Ectodermal cell (in vitro differentiated cells): ENCODE results near the gene CCL15.

Experiments used
- H3K27ac ChIP-seq: 2 replicates; pipeline ENCODE4 v1.7.0; 2013; ENCODE audit warnings: mild to moderate bottlenecking, low read depth, low read length; ENCODE audit not compliant: insufficient read depth, poor library complexity, severe bottlenecking
- H3K27me3 ChIP-seq: 2 replicates; pipeline ENCODE4 v1.7.0; 2013; ENCODE audit warnings: mild to moderate bottlenecking, low read length; ENCODE audit not compliant: insufficient read depth, control insufficient read depth, poor library complexity, severe bottlenecking
- H3K36me3 ChIP-seq: one replicate; pipeline ENCODE4 v1.7.0; 2013; ENCODE audit warnings: low read length; ENCODE audit not compliant: control insufficient read depth, insufficient read depth
- H3K4me1 ChIP-seq: one replicate; pipeline ENCODE4 v1.7.0; 2013; ENCODE audit warnings: low read length; ENCODE audit not compliant: control insufficient read depth, insufficient read depth
- H3K4me3 ChIP-seq: 2 replicates; pipeline ENCODE4 v1.7.0; 2013; ENCODE audit warnings: low read depth, low read length, control low read depth; ENCODE audit not compliant: insufficient read depth
- H3K9me3 ChIP-seq: 2 replicates; pipeline ENCODE4 v1.7.0; 2013; ENCODE audit warnings: mild to moderate bottlenecking, low read length, moderate library complexity; ENCODE audit not compliant: control insufficient read depth
- WGBS, 2 experiments: methylation state at CpG; one replicate each; pipeline ENCODE4 v1.1.7; 2013; ENCODE audit warnings: missing lambda C conversion rate in 2 of 2; 5-methylcytosine and 5-hydroxymethylcytosine counted together

The CCL15 gene

DNA sequence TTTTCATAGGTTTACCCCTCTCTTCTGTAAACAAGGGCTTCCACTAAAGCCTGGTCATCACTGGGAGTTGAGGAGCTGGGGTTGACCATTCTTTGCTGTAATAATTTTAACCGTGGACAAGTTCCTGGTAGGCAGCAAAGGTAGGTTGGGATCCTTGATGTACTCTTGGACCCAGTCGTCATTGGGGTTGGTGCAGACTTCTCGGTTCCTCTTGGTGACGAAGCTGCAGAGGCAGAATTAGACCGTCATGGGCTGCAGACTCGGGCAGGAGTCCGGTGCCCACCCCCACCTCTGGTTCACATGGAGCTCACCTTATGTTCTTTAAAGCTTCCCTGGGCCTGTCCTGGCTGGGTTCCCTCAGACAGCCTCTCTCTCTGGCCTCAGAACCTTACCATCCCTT, 23.8 kb downstream of the CCL15 start:
- H3K27me3 ChIP-seq, result no peaks in the 10 kb centered on the region
- no peaks in the 10 kb centered on the region for H3K4me1 ChIP-seq
- no peak overlapping the region for H3K4me3 ChIP-seq
- H3K27ac ChIP-seq, result no peak overlapping the region
- H3K9me3 ChIP-seq, result no peaks in the 10 kb centered on the region
- no peaks in the 10 kb centered on the region for H3K36me3 ChIP-seq
- 91 to 92% methylated on average over 7 of the region's 7 CpGs for WGBS, 2 experiments

DNA sequence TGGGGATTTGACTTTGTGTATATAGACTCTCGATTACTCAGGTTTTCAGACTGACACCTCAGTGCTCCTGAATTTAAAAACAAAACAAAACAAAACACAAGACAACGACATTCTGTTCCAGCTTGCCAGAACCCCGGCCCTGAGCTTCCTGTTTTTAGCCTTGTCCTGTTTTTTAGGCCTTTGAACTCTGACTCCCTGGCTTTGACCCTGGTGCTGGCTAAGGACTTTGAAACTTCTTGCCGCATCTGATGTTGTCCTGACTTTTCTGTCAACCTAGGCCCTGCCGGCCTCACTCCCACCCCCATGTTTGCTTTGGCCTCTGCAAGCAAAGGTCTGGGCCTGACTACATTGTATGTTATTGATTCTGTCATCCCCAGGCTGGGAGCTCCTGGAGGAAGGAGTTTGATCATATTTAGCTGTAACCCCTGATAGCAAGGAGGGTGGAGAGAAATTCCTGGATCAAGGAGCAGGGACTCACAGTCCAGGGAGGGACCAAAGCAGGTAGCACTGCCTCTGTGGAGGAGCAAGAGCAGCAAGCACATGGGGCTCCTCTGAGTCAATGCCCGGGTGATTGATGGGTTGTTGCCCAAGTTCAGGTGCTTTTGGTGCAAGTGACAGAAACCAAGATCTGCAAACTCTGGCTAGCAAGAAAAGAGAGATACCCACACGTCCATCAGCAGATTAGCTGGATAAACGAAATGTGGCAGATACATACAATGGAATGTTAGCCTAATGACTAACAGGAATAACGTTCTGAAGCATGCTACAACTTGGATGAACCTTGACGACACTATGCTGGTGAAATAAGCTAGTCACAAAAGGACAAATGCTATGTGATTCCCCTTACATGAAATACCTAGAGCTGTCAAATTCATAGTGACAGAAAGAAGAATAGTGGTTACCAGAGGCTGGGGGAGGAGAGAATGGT, 27.8 kb downstream of the CCL15 start:
- H3K27ac ChIP-seq, result no peak overlapping the region
- H3K4me3 ChIP-seq, result no peak overlapping the region
- no peaks in the 10 kb centered on the region for H3K4me1 ChIP-seq
- H3K27me3 ChIP-seq, result no peaks in the 10 kb centered on the region
- WGBS, 2 experiments, result 89 to 93% methylated on average over 10 of the region's 10 CpGs
- H3K9me3 ChIP-seq, result no peaks in the 10 kb centered on the region
- H3K36me3 ChIP-seq, result no peaks in the 10 kb centered on the region

DNA sequence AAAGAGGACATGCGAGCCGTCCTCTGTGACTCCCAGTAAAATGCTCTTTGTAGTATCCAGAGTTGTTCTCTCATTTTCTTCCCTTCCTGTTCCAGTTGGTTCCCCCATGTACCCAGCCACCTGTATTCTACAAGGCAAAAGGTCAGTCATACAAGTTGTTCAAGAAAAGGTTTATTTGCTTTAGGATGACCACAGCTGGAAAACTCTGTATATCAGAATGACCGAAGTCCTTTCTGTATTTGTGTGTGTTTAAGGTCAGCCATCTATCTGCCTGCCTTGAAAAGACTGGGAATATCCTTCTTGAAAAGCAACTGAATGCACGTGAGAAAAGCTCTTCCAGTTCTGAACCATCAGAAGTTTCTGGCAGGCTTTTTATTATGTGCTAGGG, 28.4 kb downstream of the CCL15 start:
- no peaks in the 10 kb centered on the region for H3K27me3 ChIP-seq
- H3K9me3 ChIP-seq, result no peaks in the 10 kb centered on the region
- no peak overlapping the region for H3K4me3 ChIP-seq
- H3K36me3 ChIP-seq, result no peaks in the 10 kb centered on the region
- WGBS, 2 experiments, result 91 to 94% methylated on average over 4 of the region's 4 CpGs
- H3K27ac ChIP-seq, result no peak overlapping the region
- no peaks in the 10 kb centered on the region for H3K4me1 ChIP-seq

DNA sequence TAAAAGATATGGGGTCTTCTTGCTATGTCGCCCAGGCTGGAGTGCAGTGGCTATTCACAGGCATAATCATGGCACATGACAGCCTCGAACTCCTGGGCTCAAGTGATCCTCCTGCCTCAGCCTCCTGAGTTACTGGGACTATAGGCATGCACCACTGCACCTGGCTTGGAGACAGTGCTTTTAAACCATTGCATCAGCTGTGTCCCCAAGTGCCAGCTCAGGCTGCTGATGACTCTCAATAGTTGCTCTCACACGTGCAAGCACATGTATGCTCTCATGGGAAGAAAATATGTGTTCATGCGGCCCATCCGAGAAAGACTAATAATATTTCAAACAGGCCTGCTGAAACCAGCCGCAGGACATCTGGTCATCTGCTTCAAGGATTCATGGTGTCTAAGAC, 28.8 kb downstream of the CCL15 start:
- no peak overlapping the region for H3K4me3 ChIP-seq
- H3K27ac ChIP-seq, result no peak overlapping the region
- no peaks in the 10 kb centered on the region for H3K36me3 ChIP-seq
- no peaks in the 10 kb centered on the region for H3K4me1 ChIP-seq
- no peaks in the 10 kb centered on the region for H3K9me3 ChIP-seq
- WGBS, 2 experiments, result 94 to 95% methylated on average over 6 of the region's 6 CpGs
- H3K27me3 ChIP-seq, result no peaks in the 10 kb centered on the region

DNA sequence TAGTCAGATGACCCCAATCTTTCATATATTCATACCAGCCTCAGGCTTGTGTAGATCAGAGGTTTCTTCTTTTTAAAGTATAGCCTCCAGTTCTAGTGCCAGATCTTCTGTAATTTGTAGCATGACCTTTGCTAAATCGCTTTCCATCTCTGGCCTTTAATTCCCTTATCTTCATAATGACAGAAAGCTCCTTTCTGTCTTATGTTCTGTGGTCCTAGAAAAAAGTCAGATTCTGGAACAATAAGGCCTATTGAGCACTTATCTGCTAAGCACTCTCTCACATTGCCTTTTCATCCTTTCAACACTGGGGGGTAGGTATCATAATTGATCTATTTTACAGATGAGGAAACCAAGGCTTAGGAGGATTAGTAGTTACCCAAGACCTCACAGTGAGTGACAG, 29.3 kb downstream of the CCL15 start:
- 87 to 100% methylated on average over 1 of the region's 1 CpG for WGBS, 2 experiments
- Histone ChIP-seq H3K9me3 (no peaks in the 10 kb centered on the region), H3K27me3 (no peaks in the 10 kb centered on the region), H3K4me3 (no peak overlapping the region), H3K27ac (no peak overlapping the region), H3K4me1 (no peaks in the 10 kb centered on the region), H3K36me3 (no peaks in the 10 kb centered on the region)

DNA sequence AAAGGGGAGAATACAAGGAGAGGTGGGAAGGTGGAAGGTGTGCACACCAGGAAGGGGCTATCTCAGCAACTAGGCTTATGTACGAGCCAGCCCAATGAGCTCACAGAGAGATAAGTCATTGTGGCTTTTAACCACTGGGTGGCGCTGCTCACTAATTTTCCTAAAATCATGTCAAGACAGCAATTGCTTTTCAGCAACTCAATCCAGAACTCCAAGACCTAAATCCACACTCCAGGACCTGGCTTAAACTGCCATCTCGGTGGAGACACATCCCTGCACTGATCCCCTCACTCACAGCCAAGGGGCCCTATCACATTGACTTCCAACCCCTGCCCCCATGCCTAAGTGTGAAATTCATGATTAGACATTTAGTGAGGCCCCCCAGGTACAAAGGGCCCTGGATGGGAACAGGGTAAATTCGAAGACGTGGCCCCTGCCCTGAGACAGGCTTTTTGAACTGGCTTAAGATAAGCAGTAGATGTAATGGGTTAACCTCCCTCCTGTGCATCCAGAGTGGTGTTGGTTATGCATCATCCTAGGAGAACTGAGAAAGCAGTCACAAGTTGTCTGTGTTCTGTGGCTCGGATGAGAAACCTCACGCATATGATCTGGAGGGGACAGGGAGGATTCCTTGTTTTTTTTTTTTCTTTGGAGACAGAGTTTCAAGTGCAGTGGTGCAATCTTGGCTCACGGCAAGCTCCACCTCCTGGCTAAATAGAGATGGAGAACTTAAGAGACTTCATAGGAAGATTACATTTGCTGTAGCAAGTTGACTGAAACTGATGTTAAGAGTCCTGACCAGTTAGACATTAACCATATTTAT, 31.6 kb downstream of the CCL15 start:
- H3K36me3 ChIP-seq, result no peaks in the 10 kb centered on the region
- 59 to 62% methylated on average over 8 of the region's 8 CpGs for WGBS, 2 experiments

DNA sequence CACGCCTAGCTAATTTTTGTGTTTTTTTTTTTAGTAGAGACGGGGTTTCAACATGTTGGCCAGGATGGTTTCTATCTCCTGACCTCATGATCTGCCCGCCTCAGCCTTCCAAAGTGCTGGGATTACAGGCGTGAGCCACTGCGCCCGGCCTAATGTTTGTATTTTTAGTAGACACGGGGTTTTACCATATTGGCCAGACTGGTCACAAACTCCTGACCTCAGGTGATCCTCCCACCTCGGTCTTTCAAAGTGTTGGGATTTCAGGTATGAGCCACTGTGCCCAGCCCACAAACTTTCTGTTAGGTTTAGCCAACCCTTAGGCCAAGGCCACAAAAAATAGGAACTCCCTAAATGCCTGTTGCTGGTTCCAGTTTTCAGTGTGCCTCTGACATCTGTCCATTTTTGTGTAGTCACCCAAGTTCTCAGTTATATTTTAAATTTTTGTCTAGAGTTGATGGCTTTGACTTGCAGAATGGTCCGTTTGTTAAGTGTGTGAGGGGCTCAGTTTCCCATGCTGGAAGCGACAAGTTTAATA, 32.8 kb downstream of the CCL15 start:
- Histone ChIP-seq H3K4me1 (no peaks in the 10 kb centered on the region), H3K4me3 (no peak overlapping the region), H3K27me3 (no peaks in the 10 kb centered on the region), H3K36me3 (no peaks in the 10 kb centered on the region), H3K9me3 (no peaks in the 10 kb centered on the region), H3K27ac (no peak overlapping the region)
- WGBS, 2 experiments, result 88 to 89% methylated on average over 10 of the region's 10 CpGs

More for the DNA sequence above, 31.6 kb downstream of the CCL15 start:
- no peaks in the 10 kb centered on the region for H3K4me1 ChIP-seq
- no peak overlapping the region for H3K27ac ChIP-seq
- no peak overlapping the region for H3K4me3 ChIP-seq
- no peaks in the 10 kb centered on the region for H3K27me3 ChIP-seq
- no peaks in the 10 kb centered on the region for H3K9me3 ChIP-seq

DNA sequence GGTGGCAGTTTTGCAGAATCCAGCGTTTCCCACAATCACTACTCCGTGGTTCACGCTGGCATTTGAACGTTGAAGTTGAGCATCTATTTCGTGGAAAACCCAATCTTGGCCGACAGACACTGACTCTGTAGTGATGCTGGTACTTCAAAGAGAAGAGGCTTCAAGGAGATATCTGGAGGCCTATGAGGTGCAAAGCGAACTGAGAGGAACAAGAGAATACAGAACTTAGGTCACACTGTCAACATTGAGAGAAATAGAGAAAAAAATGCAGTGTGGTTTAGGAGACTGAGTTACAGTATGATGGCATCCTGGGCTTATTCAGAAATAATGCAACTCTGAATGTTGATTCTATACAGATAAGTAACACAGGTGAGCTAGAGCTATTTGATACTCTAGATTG, 36.1 kb downstream of the CCL15 start:
- H3K36me3 ChIP-seq, result no peaks in the 10 kb centered on the region
- WGBS, 2 experiments, result 95% methylated on average over 7 of the region's 7 CpGs
- H3K27me3 ChIP-seq, result no peaks in the 10 kb centered on the region
- no peaks in the 10 kb centered on the region for H3K9me3 ChIP-seq
- H3K4me1 ChIP-seq, result no peaks in the 10 kb centered on the region
- no peak overlapping the region for H3K27ac ChIP-seq
- no peak overlapping the region for H3K4me3 ChIP-seq

DNA sequence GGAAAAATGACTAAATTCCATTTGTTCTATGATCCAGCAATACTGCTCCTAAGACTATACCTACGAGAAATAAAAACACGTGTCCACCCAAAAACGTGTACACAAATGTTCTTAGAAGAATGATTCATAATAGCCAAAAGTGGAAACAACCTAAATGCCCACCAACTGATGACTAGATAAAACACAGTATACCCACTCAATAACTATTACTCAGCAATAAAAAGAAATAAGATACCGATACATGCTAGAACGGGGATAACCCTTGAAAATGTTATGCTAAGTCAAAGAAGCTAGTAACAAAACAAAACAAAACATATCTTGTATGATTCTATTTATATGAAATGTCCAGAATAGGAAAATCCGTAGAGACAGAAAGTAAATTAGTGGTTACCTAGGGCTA, 37.7 kb downstream of the CCL15 start:
- WGBS, 2 experiments, result 95 to 96% methylated on average over 6 of the region's 6 CpGs
- H3K4me3 ChIP-seq, result no peak overlapping the region

DNA sequence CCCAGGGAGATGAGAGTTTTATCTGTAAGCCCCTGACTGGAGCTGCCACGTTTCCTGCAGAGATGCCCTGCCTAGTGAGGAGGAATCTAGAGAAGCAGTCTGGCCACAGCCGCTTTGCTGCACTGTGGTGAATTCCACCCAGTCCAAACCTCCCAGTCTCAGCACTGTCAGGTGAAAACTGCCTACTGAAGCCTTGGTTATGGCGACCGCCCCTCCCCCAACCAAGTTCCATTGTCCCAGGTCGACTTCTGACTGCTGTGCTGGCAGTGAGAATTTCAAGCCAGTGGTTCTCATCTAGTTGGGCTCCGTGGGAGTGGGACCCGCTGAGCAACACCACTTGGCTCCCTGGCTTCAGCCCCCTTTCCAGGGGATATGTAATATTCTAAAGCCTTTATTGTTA, 47.6 kb downstream of the CCL15 start:
- Histone ChIP-seq H3K4me1 (no peaks in the 10 kb centered on the region), H3K27me3 (no peaks in the 10 kb centered on the region), H3K36me3 (no peaks in the 10 kb centered on the region), H3K9me3 (no peaks in the 10 kb centered on the region), H3K27ac (no peak overlapping the region), H3K4me3 (no peak overlapping the region)
- 58 to 63% methylated on average over 7 of the region's 7 CpGs for WGBS, 2 experiments

More for the DNA sequence above, 37.7 kb downstream of the CCL15 start:
- no peaks in the 10 kb centered on the region for H3K9me3 ChIP-seq
- no peaks in the 10 kb centered on the region for H3K4me1 ChIP-seq
- H3K36me3 ChIP-seq, result no peaks in the 10 kb centered on the region
- H3K27me3 ChIP-seq, result no peaks in the 10 kb centered on the region
- no peak overlapping the region for H3K27ac ChIP-seq
